SK-N-SH (cell line): ENCODE measurements around the gene TRIM40. TPM values are rescaled to one million over a fixed set of nuclear protein-coding genes. Genes with fewer than 3 reads are reported as not detected.

Experiments used
- CTCF ChIA-PET: fragments of 300-600, 350-600 bp; formaldehyde crosslinking; extraction: SDS; loops from one replicate; lab custom pipeline; 2021; lab: Yijun Ruan, JAX
- POLR2A ChIA-PET: fragments of 350-600 bp; sonication (Branson Sonifier 250); formaldehyde crosslinking; extraction: SDS; loops from one replicate; lab custom pipeline; 2020; ENCODE audit warnings: antibody characterized with exemption, inconsistent platforms; lab: Yijun Ruan, JAX
- DNase-seq: peaks from one replicate; pipeline ENCODE4 v3.0.0; 2012
- H2AFZ ChIP-seq: fragments of 200-600 bp; sonication (generic); 2 replicates; pipeline ENCODE4 v1.8.1; 2016; ENCODE audit warnings: antibody characterized with exemption, mild to moderate bottlenecking, low read depth
- H3F3A ChIP-seq: fragments of 200-600 bp; sonication (generic); replicated peaks from 2 replicates; pipeline ENCODE3; 2016; ENCODE audit warnings: antibody characterized with exemption, mild to moderate bottlenecking; ENCODE audit not compliant: insufficient read depth
- H3K27ac ChIP-seq, 2 experiments: fragments of 200-500 bp in 1 of 2; fragments of 200-600 bp in 1 of 2; sonication (Bioruptor generic) in 1 of 2; sonication (generic), shearing (Covaris generic) in 1 of 2; 2 replicates each; pipeline versions ENCODE4 v1.5.1 to v1.6.1; 2014 to 2016; ENCODE audit warnings: low read depth in 2 of 2, inconsistent platforms in 1 of 2, low read length in 1 of 2, mild to moderate bottlenecking in 1 of 2, mixed read lengths in 1 of 2
- H3K27me3 ChIP-seq: fragments of 200-600 bp; sonication (generic), shearing (Covaris generic); 2 replicates; pipeline ENCODE4 v1.6.1; 2016; ENCODE audit warnings: mixed run types; ENCODE audit not compliant: insufficient read depth
- H3K36me3 ChIP-seq, 2 experiments: fragments of 200-500 bp in 1 of 2; fragments of 200-600 bp in 1 of 2; sonication (Bioruptor generic) in 1 of 2; sonication (generic) in 1 of 2; replicated peaks in 1 of 2; 2 replicates each; pipeline versions ENCODE3 to v1.5.1; 2014 to 2016; ENCODE audit warnings: low read length in 1 of 2, mild to moderate bottlenecking in 1 of 2; ENCODE audit not compliant: insufficient read depth in 2 of 2, control insufficient read depth in 1 of 2
- H3K4me1 ChIP-seq, 2 experiments: fragments of 200-500 bp in 1 of 2; fragments of 200-600 bp in 1 of 2; sonication (Bioruptor generic) in 1 of 2; sonication (generic), shearing (Covaris generic) in 1 of 2; 2 replicates each; pipeline versions ENCODE4 v1.5.1 to v1.6.1; 2014 to 2016; ENCODE audit warnings: low read depth in 1 of 2, low read length in 1 of 2, mixed run types in 1 of 2; ENCODE audit not compliant: insufficient read depth in 2 of 2, control insufficient read depth in 1 of 2
- H3K4me2 ChIP-seq: fragments of 200-600 bp; sonication (generic), shearing (Covaris generic); 2 replicates; pipeline ENCODE4 v1.6.1; 2017; ENCODE audit warnings: mixed run types
- H3K4me3 ChIP-seq, 2 experiments: fragments of 200-500 bp in 1 of 2; fragments of 200-600 bp in 1 of 2; sonication (Bioruptor generic) in 1 of 2; sonication (generic), shearing (Covaris generic) in 1 of 2; 2 replicates each; pipeline versions ENCODE4 v1.5.1 to v1.8.1; 2014 to 2016; ENCODE audit warnings: low read depth in 2 of 2, inconsistent platforms in 1 of 2, low read length in 1 of 2, mild to moderate bottlenecking in 1 of 2, mixed read lengths in 1 of 2, moderate library complexity in 1 of 2
- H3K79me2 ChIP-seq: fragments of 200-600 bp; sonication (generic); 2 replicates; pipeline ENCODE4 v1.8.1; 2017; ENCODE audit warnings: mild to moderate bottlenecking; ENCODE audit not compliant: insufficient read depth
- H3K9ac ChIP-seq: fragments of 200-600 bp; sonication (generic); 2 replicates; pipeline ENCODE4 v1.6.1; 2017; ENCODE audit warnings: mixed run types
- H3K9me2 ChIP-seq: fragments of 200-600 bp; sonication (generic); 2 replicates; pipeline ENCODE4 v1.6.1; 2017; ENCODE audit warnings: mixed run types
- H3K9me3 ChIP-seq: fragments of 200-600 bp; sonication (generic); 2 replicates; pipeline ENCODE4 v1.6.1; 2017; ENCODE audit warnings: mixed run types, mild to moderate bottlenecking, moderate library complexity
- H4K20me1 ChIP-seq: fragments of 200-600 bp; sonication (generic); 2 replicates; pipeline ENCODE4 v1.6.1; 2017; ENCODE audit warnings: mild to moderate bottlenecking, mixed run types; ENCODE audit not compliant: insufficient read depth
- ELF1 ChIP-seq: IDR thresholded peaks from 2 replicates; pipeline ENCODE4 v1.4.0; 2012
- EZH2phosphoT487 ChIP-seq: fragments of 200-600 bp; sonication (generic); IDR thresholded peaks from 2 replicates; pipeline ENCODE4 v1.6.1; 2017; ENCODE audit warnings: low read depth, mixed run types, mild to moderate bottlenecking, antibody characterized with exemption, moderate library complexity, borderline replicate concordance
- FOSL2 ChIP-seq: IDR thresholded peaks from 2 replicates; pipeline ENCODE4 v1.4.0; 2012; ENCODE audit warnings: low read depth, mild to moderate bottlenecking, moderate library complexity, borderline replicate concordance
- FOXJ3 ChIP-seq: sonication (generic); formaldehyde crosslinking; IDR thresholded peaks from 2 replicates; pipeline ENCODE4 v1.5.1; 2020; ENCODE audit warnings: mild to moderate bottlenecking, missing genetic modification reagents
- GABPA ChIP-seq: IDR thresholded peaks from 2 replicates; pipeline ENCODE4 v1.4.0; 2012; ENCODE audit warnings: low read depth, mild to moderate bottlenecking
- GATA2 ChIP-seq: sonication (generic); formaldehyde crosslinking; IDR thresholded peaks from 2 replicates; pipeline ENCODE4 v1.5.0; 2020; ENCODE audit warnings: mild to moderate bottlenecking, missing genetic modification reagents
- JUND ChIP-seq: IDR thresholded peaks from 2 replicates; pipeline ENCODE4 v1.4.0; 2012
- MEF2A ChIP-seq: IDR thresholded peaks from 2 replicates; pipeline ENCODE4 v1.4.0; 2012; ENCODE audit warnings: low read depth, borderline replicate concordance
- NRF1 ChIP-seq: IDR thresholded peaks from 2 replicates; pipeline ENCODE4 v1.6.1; 2012; ENCODE audit warnings: low read depth, mild to moderate bottlenecking, low read length
- POLR2AphosphoS5 ChIP-seq: IDR thresholded peaks from 2 replicates; pipeline ENCODE4 v1.6.1; 2012; ENCODE audit warnings: low read depth, low read length
- RCOR1 ChIP-seq: fragments of 150-350 bp; IDR thresholded peaks from 2 replicates; pipeline ENCODE4 v1.6.1; 2017; ENCODE audit warnings: antibody characterized with exemption, low read length
- TCF12 ChIP-seq: IDR thresholded peaks from 2 replicates; pipeline ENCODE4 v1.4.0; 2012
- WGBS: methylation state at CpG from one replicate; pipeline ENCODE4 v1.1.6; 2017; ENCODE audit warnings: low lambda C conversion rate; 5-methylcytosine and 5-hydroxymethylcytosine counted together
- polyA plus RNA-seq, 3 experiments: library from polyadenylated mRNA; depleted of rRNA; stranded (reverse); fragments of >200 nt; gene quantifications; 2 replicates each; pipeline ENCODE4 v1.2.3, GENCODE V29; 2012
- TF ChIP-seq, protein P1 (sequence below): IDR thresholded peaks from 2 replicates; pipeline ENCODE4 v1.4.0; 2012; ENCODE audit warnings: low read depth, borderline replicate concordance
- TF ChIP-seq, protein P2 (sequence below): IDR thresholded peaks from 2 replicates; pipeline ENCODE4 v1.6.1; 2012; ENCODE audit warnings: mild to moderate bottlenecking, low read depth, low read length, moderate library complexity
- TF ChIP-seq, protein P3 (sequence below): fragments of 200-600 bp; sonication (generic); IDR thresholded peaks from 2 replicates; pipeline ENCODE4 v1.6.1; 2017; ENCODE audit warnings: antibody characterized with exemption, mild to moderate bottlenecking, moderate library complexity

The TRIM40 gene
- polyA plus RNA-seq, 1 of the 3 experiments (the other 2 are of a cell fraction): not detected

DNA sequence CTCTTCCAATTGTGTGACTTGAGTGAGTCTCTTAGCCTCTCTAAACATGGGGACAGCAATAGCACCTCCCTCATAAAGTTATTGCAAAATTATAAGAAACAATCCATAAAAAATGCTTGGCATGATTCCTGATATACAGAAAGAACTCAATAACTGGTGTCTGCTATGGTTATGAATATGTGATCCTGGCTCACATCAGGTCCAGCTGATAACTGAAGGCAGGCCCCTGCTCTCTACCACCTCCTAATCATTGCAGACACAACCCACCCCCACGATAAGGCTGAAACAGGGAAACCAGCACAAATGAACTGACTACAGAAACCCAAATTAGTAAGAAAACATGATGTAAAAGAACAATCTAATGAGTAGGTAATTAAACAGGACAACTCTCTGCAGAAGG is 32.8 kb downstream of the TRIM40 start:
- Histone ChIP-seq H3K4me3 (no peak overlapping the region), H4K20me1 (no peaks in the 10 kb centered on the region), H3K27me3 (peaks cover 79% of the 10 kb centered on the region), H3K79me2 (no peaks in the 10 kb centered on the region), H3K27ac (no peak overlapping the region), H3F3A (no peaks in the 10 kb centered on the region), H3K4me2 (no peak overlapping the region), H3K9me2 (no peaks in the 10 kb centered on the region), H3K36me3 (no peaks in the 10 kb centered on the region), H3K4me1 (peaks cover 0 to 3% of the 10 kb centered on the region in 2 experiments; a peak in 1 of 4 replicates), H3K9me3 (no peaks in the 10 kb centered on the region), H3K9ac (no peak overlapping the region), H2AFZ (no peak overlapping the region)
- 0% methylated on average over 1 of the region's 1 CpG for WGBS
- no peak for TF ChIP-seq GABPA
- no peak for TF ChIP-seq FOSL2
- TF ChIP-seq, protein P1, sequence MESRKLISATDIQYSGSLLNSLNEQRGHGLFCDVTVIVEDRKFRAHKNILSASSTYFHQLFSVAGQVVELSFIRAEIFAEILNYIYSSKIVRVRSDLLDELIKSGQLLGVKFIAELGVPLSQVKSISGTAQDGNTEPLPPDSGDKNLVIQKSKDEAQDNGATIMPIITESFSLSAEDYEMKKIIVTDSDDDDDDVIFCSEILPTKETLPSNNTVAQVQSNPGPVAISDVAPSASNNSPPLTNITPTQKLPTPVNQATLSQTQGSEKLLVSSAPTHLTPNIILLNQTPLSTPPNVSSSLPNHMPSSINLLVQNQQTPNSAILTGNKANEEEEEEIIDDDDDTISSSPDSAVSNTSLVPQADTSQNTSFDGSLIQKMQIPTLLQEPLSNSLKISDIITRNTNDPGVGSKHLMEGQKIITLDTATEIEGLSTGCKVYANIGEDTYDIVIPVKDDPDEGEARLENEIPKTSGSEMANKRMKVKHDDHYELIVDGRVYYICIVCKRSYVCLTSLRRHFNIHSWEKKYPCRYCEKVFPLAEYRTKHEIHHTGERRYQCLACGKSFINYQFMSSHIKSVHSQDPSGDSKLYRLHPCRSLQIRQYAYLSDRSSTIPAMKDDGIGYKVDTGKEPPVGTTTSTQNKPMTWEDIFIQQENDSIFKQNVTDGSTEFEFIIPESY: no peak
- TF ChIP-seq, protein P2, sequence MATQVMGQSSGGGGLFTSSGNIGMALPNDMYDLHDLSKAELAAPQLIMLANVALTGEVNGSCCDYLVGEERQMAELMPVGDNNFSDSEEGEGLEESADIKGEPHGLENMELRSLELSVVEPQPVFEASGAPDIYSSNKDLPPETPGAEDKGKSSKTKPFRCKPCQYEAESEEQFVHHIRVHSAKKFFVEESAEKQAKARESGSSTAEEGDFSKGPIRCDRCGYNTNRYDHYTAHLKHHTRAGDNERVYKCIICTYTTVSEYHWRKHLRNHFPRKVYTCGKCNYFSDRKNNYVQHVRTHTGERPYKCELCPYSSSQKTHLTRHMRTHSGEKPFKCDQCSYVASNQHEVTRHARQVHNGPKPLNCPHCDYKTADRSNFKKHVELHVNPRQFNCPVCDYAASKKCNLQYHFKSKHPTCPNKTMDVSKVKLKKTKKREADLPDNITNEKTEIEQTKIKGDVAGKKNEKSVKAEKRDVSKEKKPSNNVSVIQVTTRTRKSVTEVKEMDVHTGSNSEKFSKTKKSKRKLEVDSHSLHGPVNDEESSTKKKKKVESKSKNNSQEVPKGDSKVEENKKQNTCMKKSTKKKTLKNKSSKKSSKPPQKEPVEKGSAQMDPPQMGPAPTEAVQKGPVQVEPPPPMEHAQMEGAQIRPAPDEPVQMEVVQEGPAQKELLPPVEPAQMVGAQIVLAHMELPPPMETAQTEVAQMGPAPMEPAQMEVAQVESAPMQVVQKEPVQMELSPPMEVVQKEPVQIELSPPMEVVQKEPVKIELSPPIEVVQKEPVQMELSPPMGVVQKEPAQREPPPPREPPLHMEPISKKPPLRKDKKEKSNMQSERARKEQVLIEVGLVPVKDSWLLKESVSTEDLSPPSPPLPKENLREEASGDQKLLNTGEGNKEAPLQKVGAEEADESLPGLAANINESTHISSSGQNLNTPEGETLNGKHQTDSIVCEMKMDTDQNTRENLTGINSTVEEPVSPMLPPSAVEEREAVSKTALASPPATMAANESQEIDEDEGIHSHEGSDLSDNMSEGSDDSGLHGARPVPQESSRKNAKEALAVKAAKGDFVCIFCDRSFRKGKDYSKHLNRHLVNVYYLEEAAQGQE: no peak
- TF ChIP-seq RCOR1: no peak
- TF ChIP-seq POLR2AphosphoS5: no peak
- ChIA-PET POLR2A (no interaction called here), CTCF (interaction anchor here (1.0 to 3.4 kb wide), 2 partner anchors 17 to 37 kb away, joined by 3 to 17 read pairs; no protein-coding TSS in a partner anchor)
- DNase-seq: no peak

DNA sequence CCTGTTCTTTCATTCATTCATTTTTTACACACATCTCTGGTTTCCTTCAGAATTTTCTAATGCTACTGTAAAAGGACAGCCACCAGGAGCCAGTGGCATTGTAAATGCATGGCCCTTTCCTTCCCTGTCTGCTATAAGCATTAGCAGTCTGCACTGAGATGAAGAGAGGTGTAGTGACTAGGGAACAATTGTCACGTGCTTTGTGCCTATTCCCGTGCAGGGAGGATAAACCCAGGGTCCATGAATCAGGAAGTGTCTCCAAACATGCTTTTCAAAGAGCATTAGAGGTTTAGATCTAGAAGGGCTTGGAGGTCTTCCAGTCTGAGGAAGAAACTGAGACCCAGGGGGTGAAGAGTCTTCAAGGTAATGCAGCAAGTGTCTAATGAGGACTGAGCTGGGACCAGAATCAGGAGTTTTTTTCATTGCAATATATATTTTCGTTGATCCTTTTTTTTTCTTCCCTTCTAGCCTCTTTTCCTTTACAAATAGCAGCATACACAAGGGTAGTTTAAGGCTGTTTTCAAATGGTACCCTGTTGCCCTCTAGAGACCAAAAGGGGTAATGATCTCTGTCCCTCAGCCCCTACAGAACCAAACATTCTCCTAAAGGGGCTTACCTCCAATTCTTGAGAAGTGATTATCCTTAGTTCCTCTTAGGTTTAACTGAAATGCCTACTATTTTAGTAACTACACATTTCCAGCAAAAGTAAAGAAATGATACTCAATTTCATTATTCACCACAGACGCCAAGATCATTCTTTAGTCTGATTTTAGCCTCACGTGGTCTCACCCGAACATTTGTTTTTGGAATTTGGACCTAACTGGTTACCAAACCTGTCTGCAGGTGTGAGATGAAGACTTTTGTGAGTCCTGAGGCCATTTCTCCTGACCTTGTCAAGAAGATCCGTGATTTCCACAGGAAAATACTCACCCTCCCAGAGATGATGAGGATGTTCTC is 34.0 kb downstream of the TRIM40 start:
- DNase-seq: peak; percentile 73
- no peak overlapping the region; a peak in 1 of 4 replicates for H3K4me3 ChIP-seq
- peaks cover 67% of the 10 kb centered on the region for H3K27me3 ChIP-seq
- TF ChIP-seq GABPA (no peak), MEF2A (no peak), ELF1 (no peak), RCOR1 (no peak), POLR2AphosphoS5 (no peak), NRF1 (no peak), FOXJ3 (CRISPR knock-in tag) (no peak), JUND (no peak), GATA2 (CRISPR knock-in tag) (no peak), EZH2phosphoT487 (no peak), TCF12 (no peak)
- TF ChIP-seq, protein P3, sequence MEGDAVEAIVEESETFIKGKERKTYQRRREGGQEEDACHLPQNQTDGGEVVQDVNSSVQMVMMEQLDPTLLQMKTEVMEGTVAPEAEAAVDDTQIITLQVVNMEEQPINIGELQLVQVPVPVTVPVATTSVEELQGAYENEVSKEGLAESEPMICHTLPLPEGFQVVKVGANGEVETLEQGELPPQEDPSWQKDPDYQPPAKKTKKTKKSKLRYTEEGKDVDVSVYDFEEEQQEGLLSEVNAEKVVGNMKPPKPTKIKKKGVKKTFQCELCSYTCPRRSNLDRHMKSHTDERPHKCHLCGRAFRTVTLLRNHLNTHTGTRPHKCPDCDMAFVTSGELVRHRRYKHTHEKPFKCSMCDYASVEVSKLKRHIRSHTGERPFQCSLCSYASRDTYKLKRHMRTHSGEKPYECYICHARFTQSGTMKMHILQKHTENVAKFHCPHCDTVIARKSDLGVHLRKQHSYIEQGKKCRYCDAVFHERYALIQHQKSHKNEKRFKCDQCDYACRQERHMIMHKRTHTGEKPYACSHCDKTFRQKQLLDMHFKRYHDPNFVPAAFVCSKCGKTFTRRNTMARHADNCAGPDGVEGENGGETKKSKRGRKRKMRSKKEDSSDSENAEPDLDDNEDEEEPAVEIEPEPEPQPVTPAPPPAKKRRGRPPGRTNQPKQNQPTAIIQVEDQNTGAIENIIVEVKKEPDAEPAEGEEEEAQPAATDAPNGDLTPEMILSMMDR: peak; percentile 82
- TF ChIP-seq, protein P1: no peak

More for the DNA sequence above, 34.0 kb downstream of the TRIM40 start:
- Histone ChIP-seq H3K4me1 (peaks cover 0 to 3% of the 10 kb centered on the region in 2 experiments; a peak in 1 of 4 replicates), H3F3A (no peaks in the 10 kb centered on the region), H4K20me1 (no peaks in the 10 kb centered on the region), H3K9ac (no peak overlapping the region), H3K36me3 (no peaks in the 10 kb centered on the region), H3K4me2 (no peak overlapping the region), H3K9me3 (no peaks in the 10 kb centered on the region), H3K27ac (no peak overlapping the region), H3K9me2 (no peaks in the 10 kb centered on the region), H3K79me2 (no peaks in the 10 kb centered on the region), H2AFZ (no peak overlapping the region)
- ChIA-PET POLR2A (no interaction called here), CTCF (interaction anchor here (0.6 to 2.0 kb wide), 9 partner anchors 19 to 322 kb away, joined by 3 to 10 read pairs (median 5); no protein-coding TSS in a partner anchor)
- 10% methylated on average over 7 of the region's 7 CpGs for WGBS
